ENCODE measurements around the gene PBX2. TPM values are rescaled to one million over a fixed set of nuclear protein-coding genes. Genes with fewer than 3 reads are reported as not detected.
"Not testable (repeated sequence)": the region's sequence is repeated elsewhere in the genome, so short reads cannot be mapped to it uniquely, and the experiment has no call there.

The PBX2 gene
- total RNA-seq, 1 experiment from 2014 or later: 122 TPM

GRCh38 chr6:32189069-32189741 lies 797 bp downstream of the PBX2 start:
- H3K4me1 Mint-ChIP-seq (ENCODE audit: low read depth, unreplicated experiment): peaks cover 22% of the 10 kb centered on the region
- peak overlapping the region; percentile 66 for H3K27ac Mint-ChIP-seq (ENCODE audit: unreplicated experiment)
- CTCF ChIA-PET: interaction anchor here (0.5 to 1.5 kb wide), 4 partner anchors 12 to 569 kb away, joined by 3 to 5 read pairs (median 4); no protein-coding TSS in a partner anchor
- no TSS peak for BruUV-seq (replicated peaks)
- H3K9me3 Mint-ChIP-seq (ENCODE audit: low read depth, unreplicated experiment): no peaks in the 10 kb centered on the region
- H3K36me3 Mint-ChIP-seq (ENCODE audit: insufficient read depth, unreplicated experiment): peaks cover 69% of the 10 kb centered on the region
- peak overlapping the region; percentile 80 for H3K4me3 Mint-ChIP-seq (ENCODE audit: low read depth, unreplicated experiment)
- intact Hi-C loops (cut with micrococcal nuclease; ENCODE audit: unreplicated experiment): no loop called here
- H3K27me3 Mint-ChIP-seq (ENCODE audit: unreplicated experiment): no peaks in the 10 kb centered on the region
- no peak for TF ChIP-seq CTCF (IDR thresholded peaks at IDR 0.05; ENCODE audit: unreplicated experiment)
- DNase-seq: no peak

- BruUV-seq (replicated peaks): TSS peak; percentile 31
- Mint-ChIP-seq H3K27me3 (ENCODE audit: unreplicated experiment) (no peaks in the 10 kb centered on the region), H3K27ac (ENCODE audit: unreplicated experiment) (peak overlapping the region; percentile 66), H3K4me1 (ENCODE audit: low read depth, unreplicated experiment) (peaks cover 22% of the 10 kb centered on the region), H3K36me3 (ENCODE audit: insufficient read depth, unreplicated experiment) (peaks cover 76% of the 10 kb centered on the region), H3K4me3 (ENCODE audit: low read depth, unreplicated experiment) (peak overlapping the region; percentile 80), H3K9me3 (ENCODE audit: low read depth, unreplicated experiment) (no peaks in the 10 kb centered on the region)
- DNase-seq: no peak
- TF ChIP-seq CTCF (IDR thresholded peaks at IDR 0.05; ENCODE audit: unreplicated experiment): no peak
- intact Hi-C loops (cut with micrococcal nuclease; ENCODE audit: unreplicated experiment): no loop called here
- CTCF ChIA-PET: interaction anchor here (1.0 to 1.5 kb wide), 2 partner anchors 11 to 70 kb away, joined by 3 to 5 read pairs; no protein-coding TSS in a partner anchor
Observed at GRCh38 chr6:32188381-32189068, 1.5 kb downstream of the PBX2 start.

- peak overlapping the region; percentile 55 for H3K27ac Mint-ChIP-seq (ENCODE audit: unreplicated experiment)
- H3K9me3 Mint-ChIP-seq (ENCODE audit: low read depth, unreplicated experiment); BruUV-seq (replicated peaks); H3K27me3 Mint-ChIP-seq (ENCODE audit: unreplicated experiment); DNase-seq; intact Hi-C loops (cut with micrococcal nuclease; ENCODE audit: unreplicated experiment): not testable (repeated sequence)
- peaks cover 82% of the 10 kb centered on the region for H3K36me3 Mint-ChIP-seq (ENCODE audit: insufficient read depth, unreplicated experiment)
- CTCF ChIA-PET: interaction anchor here (1.5 kb wide), 1 partner anchor 69 kb away, joined by 5 read pairs; no protein-coding TSS in a partner anchor
- peaks cover 22% of the 10 kb centered on the region for H3K4me1 Mint-ChIP-seq (ENCODE audit: low read depth, unreplicated experiment)
- peak overlapping the region; percentile 15 for H3K4me3 Mint-ChIP-seq (ENCODE audit: low read depth, unreplicated experiment)
Observed at GRCh38 chr6:32187725-32188380, 2.1 kb downstream of the PBX2 start.

GRCh38 chr6:32187009-32187709 lies 2.8 kb downstream of the PBX2 start:
- TF ChIP-seq CTCF (IDR thresholded peaks at IDR 0.05; ENCODE audit: unreplicated experiment): no peak
- no peak for DNase-seq
- intact Hi-C loops (cut with micrococcal nuclease; ENCODE audit: unreplicated experiment): no loop called here
- Mint-ChIP-seq H3K36me3 (ENCODE audit: insufficient read depth, unreplicated experiment) (peaks cover 79% of the 10 kb centered on the region), H3K27ac (ENCODE audit: unreplicated experiment) (peak overlapping the region; percentile 55), H3K27me3 (ENCODE audit: unreplicated experiment) (no peaks in the 10 kb centered on the region), H3K9me3 (ENCODE audit: low read depth, unreplicated experiment) (no peaks in the 10 kb centered on the region), H3K4me1 (ENCODE audit: low read depth, unreplicated experiment) (peaks cover 22% of the 10 kb centered on the region), H3K4me3 (ENCODE audit: low read depth, unreplicated experiment) (peak overlapping the region; percentile 15)
- BruUV-seq (replicated peaks): no TSS peak
- CTCF ChIA-PET: interaction anchor here (0.9 kb wide), 1 partner anchor 8 kb away, joined by 3 read pairs; no protein-coding TSS in a partner anchor

GRCh38 chr6:32186151-32186840 lies 3.7 kb downstream of the PBX2 start:
- H3K9me3 Mint-ChIP-seq (ENCODE audit: low read depth, unreplicated experiment); BruUV-seq (replicated peaks); DNase-seq; intact Hi-C loops (cut with micrococcal nuclease; ENCODE audit: unreplicated experiment); H3K27me3 Mint-ChIP-seq (ENCODE audit: unreplicated experiment); H3K4me3 Mint-ChIP-seq (ENCODE audit: low read depth, unreplicated experiment): not testable (repeated sequence)
- Mint-ChIP-seq H3K36me3 (ENCODE audit: insufficient read depth, unreplicated experiment) (peaks cover 73% of the 10 kb centered on the region), H3K27ac (ENCODE audit: unreplicated experiment) (peak overlapping the region; percentile 12), H3K4me1 (ENCODE audit: low read depth, unreplicated experiment) (peaks cover 22% of the 10 kb centered on the region)
- CTCF ChIA-PET: interaction anchor here (0.9 to 1.0 kb wide), 2 partner anchors 9 kb away, joined by 3 to 4 read pairs; no protein-coding TSS in a partner anchor

GRCh38 chr6:32185681-32186131 lies 4.3 kb downstream of the PBX2 start:
- H3K9me3 Mint-ChIP-seq (ENCODE audit: low read depth, unreplicated experiment); H3K27me3 Mint-ChIP-seq (ENCODE audit: unreplicated experiment); H3K4me3 Mint-ChIP-seq (ENCODE audit: low read depth, unreplicated experiment); intact Hi-C loops (cut with micrococcal nuclease; ENCODE audit: unreplicated experiment); BruUV-seq (replicated peaks): not testable (repeated sequence)
- Mint-ChIP-seq H3K27ac (ENCODE audit: unreplicated experiment) (peak overlapping the region; percentile 12), H3K36me3 (ENCODE audit: insufficient read depth, unreplicated experiment) (peaks cover 77% of the 10 kb centered on the region), H3K4me1 (ENCODE audit: low read depth, unreplicated experiment) (peaks cover 22% of the 10 kb centered on the region)
- DNase-seq: peak; percentile 43
- CTCF ChIA-PET: interaction anchor here (0.6 to 1.0 kb wide), 2 partner anchors 10 to 784 kb away, joined by 3 to 4 read pairs; no protein-coding TSS in a partner anchor
